HepG2 (cell line): ENCODE measurements around the gene PSMB11.

Source experiments
- CBFB ChIP-seq: sonication (generic); formaldehyde crosslinking; IDR thresholded peaks from 2 replicates; pipeline ENCODE4 v1.4.0; 2020; ENCODE audit warnings: missing genetic modification reagents
- FOXP1 ChIP-seq, 2 experiments: fragments of 450-650 bp in 1 of 2; IDR thresholded peaks; 2 replicates each; pipeline ENCODE4 v1.6.1; 2017 to 2018; ENCODE audit warnings: antibody characterized with exemption in 1 of 2
- GABPA ChIP-seq, 2 experiments: IDR thresholded peaks; 2 replicates each; pipeline ENCODE4 v1.6.1; 2011 to 2016; ENCODE audit warnings: low read depth in 2 of 2, low read length in 1 of 2, missing biosample characterization in 1 of 2, missing genetic modification characterization in 1 of 2
- JUND ChIP-seq: sonication (generic); formaldehyde crosslinking; IDR thresholded peaks from 2 replicates; pipeline ENCODE4 v1.8.0; 2022; ENCODE audit warnings: mild to moderate bottlenecking, missing genetic modification reagents
- POLR2AphosphoS5 ChIP-seq: IDR thresholded peaks from 2 replicates; pipeline ENCODE4 v1.6.1; 2012; ENCODE audit warnings: low read depth, low read length
- ZNF432 ChIP-seq: sonication (generic); formaldehyde crosslinking; IDR thresholded peaks from 2 replicates; pipeline ENCODE4 v1.5.0; 2020; ENCODE audit warnings: missing genetic modification reagents, mild to moderate bottlenecking, borderline replicate concordance
- TF ChIP-seq, protein P1 (sequence below): sonication (generic); formaldehyde crosslinking; IDR thresholded peaks from 2 replicates; pipeline ENCODE4 v1.5.1; 2020; ENCODE audit warnings: mild to moderate bottlenecking, moderate library complexity, missing genetic modification reagents
- TF ChIP-seq, protein P2 (sequence below): sonication (generic); formaldehyde crosslinking; IDR thresholded peaks from 2 replicates; pipeline ENCODE4 v1.4.0; 2020; ENCODE audit warnings: missing genetic modification reagents
- TF ChIP-seq, protein P3 (sequence below): sonication (generic); formaldehyde crosslinking; IDR thresholded peaks from 2 replicates; pipeline ENCODE4 v1.5.0; 2020; ENCODE audit warnings: mild to moderate bottlenecking, missing genetic modification reagents, moderate library complexity
- TF ChIP-seq, protein P4 (sequence below), 2 experiments: sonication (generic) in 1 of 2; formaldehyde crosslinking in 1 of 2; IDR thresholded peaks; 2 replicates each; pipeline versions ENCODE4 v1.5.1 to v1.6.1; 2011 to 2020; ENCODE audit warnings: borderline replicate concordance in 1 of 2, low read depth in 1 of 2, low read length in 1 of 2, mild to moderate bottlenecking in 1 of 2, missing genetic modification reagents in 1 of 2, moderate library complexity in 1 of 2

DNA sequence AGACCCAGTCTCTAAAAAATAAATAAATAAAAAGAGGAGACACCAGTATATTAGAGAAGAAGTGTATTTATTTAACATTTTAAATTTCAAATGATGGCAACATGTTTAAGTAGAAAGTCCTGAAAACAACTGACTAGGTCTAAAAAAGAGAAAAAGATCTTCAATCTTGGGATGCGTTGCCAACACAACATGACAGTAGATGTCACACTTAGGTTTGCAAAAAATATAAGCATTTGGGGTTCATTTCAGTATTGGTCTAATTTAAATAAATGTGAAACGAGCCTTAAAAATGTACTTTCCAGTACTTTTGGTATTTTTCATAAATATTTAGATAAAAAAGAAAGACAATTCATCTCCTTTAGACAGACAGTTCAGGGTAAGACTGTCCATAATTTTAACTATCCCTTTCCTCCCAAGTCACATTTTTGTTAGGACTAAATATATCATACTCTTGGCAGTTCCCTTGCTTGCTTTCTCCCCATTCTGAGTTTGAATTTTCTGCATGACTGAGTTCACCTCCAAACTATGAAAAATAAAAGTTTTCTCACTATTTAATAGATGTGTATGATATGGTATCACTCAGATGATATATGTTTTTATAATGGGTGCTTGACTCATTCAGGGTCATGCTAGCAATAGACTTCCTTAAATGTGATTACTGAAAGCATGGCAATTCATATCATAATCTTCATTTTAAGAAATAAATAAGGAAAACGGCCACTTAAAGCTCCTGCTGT is 36.4 kb upstream of the PSMB11 start:
- no peak for TF ChIP-seq ZNF432 (CRISPR knock-in tag)
- no peak for TF ChIP-seq GABPA (IDR thresholded peaks at IDR 0.05; ENCODE audit: low read depth, low read length)
- TF ChIP-seq GABPA (CRISPR knock-in tag; IDR thresholded peaks at IDR 0.05; ENCODE audit: low read depth), result no peak
- TF ChIP-seq, protein P1, sequence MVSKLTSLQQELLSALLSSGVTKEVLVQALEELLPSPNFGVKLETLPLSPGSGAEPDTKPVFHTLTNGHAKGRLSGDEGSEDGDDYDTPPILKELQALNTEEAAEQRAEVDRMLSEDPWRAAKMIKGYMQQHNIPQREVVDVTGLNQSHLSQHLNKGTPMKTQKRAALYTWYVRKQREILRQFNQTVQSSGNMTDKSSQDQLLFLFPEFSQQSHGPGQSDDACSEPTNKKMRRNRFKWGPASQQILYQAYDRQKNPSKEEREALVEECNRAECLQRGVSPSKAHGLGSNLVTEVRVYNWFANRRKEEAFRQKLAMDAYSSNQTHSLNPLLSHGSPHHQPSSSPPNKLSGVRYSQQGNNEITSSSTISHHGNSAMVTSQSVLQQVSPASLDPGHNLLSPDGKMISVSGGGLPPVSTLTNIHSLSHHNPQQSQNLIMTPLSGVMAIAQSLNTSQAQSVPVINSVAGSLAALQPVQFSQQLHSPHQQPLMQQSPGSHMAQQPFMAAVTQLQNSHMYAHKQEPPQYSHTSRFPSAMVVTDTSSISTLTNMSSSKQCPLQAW (CRISPR knock-in tag), result no peak
- no peak for TF ChIP-seq CBFB (CRISPR knock-in tag)
- TF ChIP-seq FOXP1 (IDR thresholded peaks at IDR 0.05), result no peak
- no peak for TF ChIP-seq FOXP1 (CRISPR knock-in tag; IDR thresholded peaks at IDR 0.05)
- TF ChIP-seq, protein P2, sequence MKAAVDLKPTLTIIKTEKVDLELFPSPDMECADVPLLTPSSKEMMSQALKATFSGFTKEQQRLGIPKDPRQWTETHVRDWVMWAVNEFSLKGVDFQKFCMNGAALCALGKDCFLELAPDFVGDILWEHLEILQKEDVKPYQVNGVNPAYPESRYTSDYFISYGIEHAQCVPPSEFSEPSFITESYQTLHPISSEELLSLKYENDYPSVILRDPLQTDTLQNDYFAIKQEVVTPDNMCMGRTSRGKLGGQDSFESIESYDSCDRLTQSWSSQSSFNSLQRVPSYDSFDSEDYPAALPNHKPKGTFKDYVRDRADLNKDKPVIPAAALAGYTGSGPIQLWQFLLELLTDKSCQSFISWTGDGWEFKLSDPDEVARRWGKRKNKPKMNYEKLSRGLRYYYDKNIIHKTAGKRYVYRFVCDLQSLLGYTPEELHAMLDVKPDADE (CRISPR knock-in tag), result no peak
- no peak for TF ChIP-seq JUND
- TF ChIP-seq, protein P3, sequence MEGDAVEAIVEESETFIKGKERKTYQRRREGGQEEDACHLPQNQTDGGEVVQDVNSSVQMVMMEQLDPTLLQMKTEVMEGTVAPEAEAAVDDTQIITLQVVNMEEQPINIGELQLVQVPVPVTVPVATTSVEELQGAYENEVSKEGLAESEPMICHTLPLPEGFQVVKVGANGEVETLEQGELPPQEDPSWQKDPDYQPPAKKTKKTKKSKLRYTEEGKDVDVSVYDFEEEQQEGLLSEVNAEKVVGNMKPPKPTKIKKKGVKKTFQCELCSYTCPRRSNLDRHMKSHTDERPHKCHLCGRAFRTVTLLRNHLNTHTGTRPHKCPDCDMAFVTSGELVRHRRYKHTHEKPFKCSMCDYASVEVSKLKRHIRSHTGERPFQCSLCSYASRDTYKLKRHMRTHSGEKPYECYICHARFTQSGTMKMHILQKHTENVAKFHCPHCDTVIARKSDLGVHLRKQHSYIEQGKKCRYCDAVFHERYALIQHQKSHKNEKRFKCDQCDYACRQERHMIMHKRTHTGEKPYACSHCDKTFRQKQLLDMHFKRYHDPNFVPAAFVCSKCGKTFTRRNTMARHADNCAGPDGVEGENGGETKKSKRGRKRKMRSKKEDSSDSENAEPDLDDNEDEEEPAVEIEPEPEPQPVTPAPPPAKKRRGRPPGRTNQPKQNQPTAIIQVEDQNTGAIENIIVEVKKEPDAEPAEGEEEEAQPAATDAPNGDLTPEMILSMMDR (CRISPR knock-in tag), result no peak
- TF ChIP-seq POLR2AphosphoS5, result no peak
- TF ChIP-seq, protein P4, sequence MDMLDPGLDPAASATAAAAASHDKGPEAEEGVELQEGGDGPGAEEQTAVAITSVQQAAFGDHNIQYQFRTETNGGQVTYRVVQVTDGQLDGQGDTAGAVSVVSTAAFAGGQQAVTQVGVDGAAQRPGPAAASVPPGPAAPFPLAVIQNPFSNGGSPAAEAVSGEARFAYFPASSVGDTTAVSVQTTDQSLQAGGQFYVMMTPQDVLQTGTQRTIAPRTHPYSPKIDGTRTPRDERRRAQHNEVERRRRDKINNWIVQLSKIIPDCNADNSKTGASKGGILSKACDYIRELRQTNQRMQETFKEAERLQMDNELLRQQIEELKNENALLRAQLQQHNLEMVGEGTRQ (IDR thresholded peaks at IDR 0.05; ENCODE audit: low read depth, low read length), result no peak
- TF ChIP-seq, protein P4 (CRISPR knock-in tag; IDR thresholded peaks at IDR 0.05; ENCODE audit: borderline replicate concordance), result no peak
